ENCODE data around the gene CAMSAP3.

The CAMSAP3 gene

DNA sequence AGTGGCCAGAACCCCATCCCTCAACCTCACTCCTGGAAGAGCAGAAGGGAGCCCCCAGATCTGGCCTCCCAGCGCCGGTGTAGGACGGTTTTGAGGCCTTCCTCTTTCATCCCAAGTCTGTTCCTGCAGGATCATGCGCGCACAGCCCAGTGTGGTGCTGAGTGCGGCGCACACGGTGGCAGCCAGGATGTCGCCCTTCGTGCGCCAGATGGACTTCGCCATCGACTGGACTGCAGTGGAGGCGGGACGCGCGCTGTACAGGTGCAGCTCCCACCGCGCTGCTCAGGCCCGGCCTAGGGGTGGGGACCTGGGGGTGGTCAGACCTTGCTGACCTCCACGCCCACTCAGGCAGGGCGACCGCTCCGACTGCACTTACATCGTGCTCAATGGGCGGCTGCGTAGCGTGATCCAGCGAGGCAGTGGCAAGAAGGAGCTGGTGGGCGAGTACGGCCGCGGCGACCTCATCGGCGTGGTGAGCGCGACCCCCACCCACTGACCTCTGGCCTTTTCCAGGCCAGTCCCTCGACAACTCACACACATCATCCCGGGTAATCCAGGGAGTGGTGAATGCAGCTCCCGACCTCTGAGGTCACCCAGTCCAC is 45.4 kb upstream of the CAMSAP3 start:
- no peak for TF ChIP-seq CTCF (IDR thresholded peaks at IDR 0.05; ENCODE audit: insufficient read depth, low read length, missing control alignments)
- no peak for DNase-seq (ENCODE audit: low read depth, low spot score)
- no peak overlapping the region for H3K4me3 ChIP-seq (ENCODE audit: low read depth, low read length)
- ChIA-PET CTCF (interaction anchor here (0.8 to 1.7 kb wide), 3 partner anchors 10 to 448 kb away, joined by 3 to 8 read pairs (median 4); no protein-coding TSS in a partner anchor), POLR2A (interaction anchor here (0.6 kb wide), 1 partner anchor 140 kb away, joined by 8 read pairs; no protein-coding TSS in a partner anchor)

GRCh38 chr19:7550987-7551761 is 44.5 kb upstream of the CAMSAP3 start:
- CTCF ChIA-PET: interaction anchor here (0.8 to 1.7 kb wide), 3 partner anchors 9 to 449 kb away, joined by 3 to 8 read pairs (median 4); no protein-coding TSS in a partner anchor
- no peak for TF ChIP-seq CTCF (IDR thresholded peaks at IDR 0.05; ENCODE audit: insufficient read depth, low read length, missing control alignments)
- no peak for DNase-seq (ENCODE audit: low read depth, low spot score)

DNA sequence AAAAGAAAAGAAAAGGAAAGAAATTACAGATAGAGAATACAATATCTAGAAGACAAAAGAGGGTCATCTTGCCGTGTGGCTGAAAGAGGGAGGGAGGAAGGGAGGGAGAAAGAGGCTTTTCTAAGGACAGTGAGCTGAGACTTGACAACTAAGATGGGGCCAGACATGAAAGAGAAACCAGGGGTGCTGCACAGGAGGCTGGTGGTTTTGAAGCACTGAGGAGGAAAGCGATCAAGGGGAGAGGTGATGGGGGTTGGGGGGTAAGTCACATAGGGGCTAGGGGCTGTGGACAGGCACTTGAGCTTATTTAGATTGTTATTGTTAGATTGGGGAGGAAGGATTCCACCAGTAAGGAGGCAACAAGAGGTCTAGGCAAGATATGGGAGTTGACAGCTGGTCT is 42.9 kb upstream of the CAMSAP3 start:
- ChIA-PET CTCF (interaction anchor here (1.2 kb wide), 1 partner anchor 16 kb away, joined by 6 read pairs; no protein-coding TSS in a partner anchor), POLR2A (interaction anchor here (0.7 kb wide), 1 partner anchor 11 kb away, joined by 3 read pairs; no protein-coding TSS in a partner anchor)
- H3K4me3 ChIP-seq (ENCODE audit: low read depth, low read length): no peak overlapping the region
- no peak for TF ChIP-seq CTCF (IDR thresholded peaks at IDR 0.05; ENCODE audit: insufficient read depth, low read length, missing control alignments)
- no peak for DNase-seq (ENCODE audit: low read depth, low spot score)

More at GRCh38 chr19:7550987-7551761, 44.5 kb upstream of the CAMSAP3 start:
- POLR2A ChIA-PET: no interaction called here
- H3K4me3 ChIP-seq (ENCODE audit: low read depth, low read length): no peak overlapping the region

- no peak for TF ChIP-seq CTCF (IDR thresholded peaks at IDR 0.05; ENCODE audit: insufficient read depth, low read length, missing control alignments)
- ChIA-PET CTCF (interaction anchor here (2.0 kb wide), 1 partner anchor 14 kb away, joined by 9 read pairs; no protein-coding TSS in a partner anchor), POLR2A (no interaction called here)
- no peak overlapping the region for H3K4me3 ChIP-seq (ENCODE audit: low read depth, low read length)
- DNase-seq (ENCODE audit: low read depth, low spot score): no peak
These were observed 41.1 kb upstream of the CAMSAP3 start for GRCh38 chr19:7554565-7554964.

DNA sequence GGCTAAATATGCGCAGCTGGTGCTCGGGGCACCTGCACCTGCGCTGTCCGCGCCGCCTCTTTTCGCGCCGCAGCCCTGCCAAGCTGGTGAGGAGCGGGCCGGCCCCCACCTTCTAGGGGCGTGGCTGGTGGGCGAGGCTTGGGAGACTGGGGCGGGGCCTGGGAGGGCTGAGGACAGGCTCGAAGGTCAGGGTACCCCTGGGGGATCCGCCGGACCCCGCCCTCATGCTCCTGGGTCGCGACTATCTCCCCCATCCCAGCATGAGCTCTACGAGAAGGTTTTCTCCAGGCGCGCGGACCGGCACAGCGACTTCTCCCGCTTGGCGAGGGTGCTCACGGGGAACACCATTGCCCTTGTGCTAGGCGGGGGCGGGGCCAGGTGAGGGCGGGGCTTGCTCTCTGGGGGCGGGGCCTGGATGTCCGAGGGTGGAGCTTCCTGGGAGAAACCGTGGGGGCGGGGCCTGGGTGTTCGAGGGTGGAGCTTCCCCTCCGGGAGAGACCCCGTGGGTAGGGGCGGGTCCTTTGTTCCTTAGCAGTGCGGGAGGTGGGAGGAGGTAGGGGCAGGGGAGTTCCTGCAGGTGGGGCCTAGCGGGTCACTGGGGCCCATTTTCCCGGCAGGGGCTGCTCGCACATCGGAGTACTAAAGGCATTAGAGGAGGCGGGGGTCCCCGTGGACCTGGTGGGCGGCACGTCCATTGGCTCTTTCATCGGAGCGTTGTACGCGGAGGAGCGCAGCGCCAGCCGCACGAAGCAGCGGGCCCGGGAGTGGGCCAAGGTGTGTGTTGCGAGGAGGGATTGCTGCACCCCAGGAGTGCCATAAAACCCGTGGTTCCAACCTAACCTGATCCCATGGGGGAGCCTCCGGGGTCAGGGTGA is 40.4 kb upstream of the CAMSAP3 start:
- CTCF ChIA-PET: interaction anchor here (1.0 to 2.0 kb wide), 3 partner anchors 10 to 14 kb away, joined by 3 to 9 read pairs (median 5); no protein-coding TSS in a partner anchor
- POLR2A ChIA-PET: no interaction called here
- no peak for DNase-seq (ENCODE audit: low read depth, low spot score)

More for the DNA sequence above, 40.4 kb upstream of the CAMSAP3 start:
- no peak overlapping the region for H3K4me3 ChIP-seq (ENCODE audit: low read depth, low read length)
- TF ChIP-seq CTCF (IDR thresholded peaks at IDR 0.05; ENCODE audit: insufficient read depth, low read length, missing control alignments): no peak

All from AG04449 (cell line).